ENCODE results near the gene ATG12. TPM values are rescaled to one million over a fixed set of nuclear protein-coding genes. Genes with fewer than 3 reads are reported as not detected.
"Not testable (repeated sequence)": the region's sequence is repeated elsewhere in the genome, so short reads cannot be mapped to it uniquely, and the experiment has no call there.

ATG12 gene
- total and polyA plus RNA-seq, 4 donors, result 42.5 to 62.6 (median 48.9) TPM

- H3K4me1 ChIP-seq (ENCODE audit: control insufficient read depth in 1 of 2, insufficient read depth in 2 of 2, low read length in 2 of 2); intact Hi-C loops (cut with DNase I); DNase-seq; H3K27me3 ChIP-seq (ENCODE audit: control insufficient read depth in 1 of 2, insufficient read depth in 2 of 2, low read length in 1 of 2); ATAC-seq (ENCODE audit: low FRiP score); H3K36me3 ChIP-seq (ENCODE audit: control insufficient read depth in 1 of 2, insufficient read depth in 2 of 2, low read length in 1 of 2); H3K4me3 ChIP-seq (ENCODE audit: low read length in 2 of 2); H3K9me3 ChIP-seq (ENCODE audit: control insufficient read depth, low read length); H3K27ac ChIP-seq (ENCODE audit: low read depth in 1 of 2, low read length in 2 of 2): not testable (repeated sequence)
- WGBS, 2 donors, result 95% methylated on average over 2 of the region's 2 CpGs
These were observed 33.3 kb downstream of the ATG12 start for GRCh38 chr5:115808066-115808465.

GRCh38 chr5:115807654-115808052 lies 33.7 kb downstream of the ATG12 start:
- DNase-seq, result no peak
- Histone ChIP-seq H3K9me3 (ENCODE audit: control insufficient read depth, low read length) (no peaks in the 10 kb centered on the region), H3K27ac (ENCODE audit: low read depth in 1 of 2, low read length in 2 of 2) (no peak overlapping the region), H3K4me1 (ENCODE audit: control insufficient read depth in 1 of 2, insufficient read depth in 2 of 2, low read length in 2 of 2) (no peaks in the 10 kb centered on the region), H3K4me3 (ENCODE audit: low read length in 2 of 2) (no peak overlapping the region), H3K36me3 (ENCODE audit: control insufficient read depth in 1 of 2, insufficient read depth in 2 of 2, low read length in 1 of 2) (no peaks in the 10 kb centered on the region), H3K27me3 (ENCODE audit: control insufficient read depth in 1 of 2, insufficient read depth in 2 of 2, low read length in 1 of 2) (no peaks in the 10 kb centered on the region)
- WGBS, 2 donors, result 92 to 96% methylated on average over 2 of the region's 2 CpGs
- no peak for ATAC-seq (ENCODE audit: low FRiP score)
- intact Hi-C loops (cut with DNase I), result no loop called here

GRCh38 chr5:115806986-115807653 lies 34.2 kb downstream of the ATG12 start:
- intact Hi-C loops (cut with DNase I), result no loop called here
- Histone ChIP-seq H3K4me1 (ENCODE audit: control insufficient read depth in 1 of 2, insufficient read depth in 2 of 2, low read length in 2 of 2) (no peaks in the 10 kb centered on the region), H3K27me3 (ENCODE audit: control insufficient read depth in 1 of 2, insufficient read depth in 2 of 2, low read length in 1 of 2) (no peaks in the 10 kb centered on the region), H3K27ac (ENCODE audit: low read depth in 1 of 2, low read length in 2 of 2) (no peak overlapping the region), H3K4me3 (ENCODE audit: low read length in 2 of 2) (no peak overlapping the region), H3K9me3 (ENCODE audit: control insufficient read depth, low read length) (no peaks in the 10 kb centered on the region), H3K36me3 (ENCODE audit: control insufficient read depth in 1 of 2, insufficient read depth in 2 of 2, low read length in 1 of 2) (peaks cover under 1 to 2% of the 10 kb centered on the region in 2 donors)
- DNase-seq, result no peak
- WGBS, 2 donors, result 88 to 89% methylated on average over 2 of the region's 2 CpGs
- ATAC-seq (ENCODE audit: low FRiP score), result no peak

- ATAC-seq (ENCODE audit: low FRiP score), result no peak
- 78 to 100% methylated on average over 1 of the region's 1 CpG for WGBS, 2 donors
These were observed 39.4 kb downstream of the ATG12 start for GRCh38 chr5:115801984-115802383.

GRCh38 chr5:115801152-115801551 lies 40.2 kb downstream of the ATG12 start:
- 95 to 96% methylated on average over 2 of the region's 2 CpGs for WGBS, 2 donors
- no peaks in the 10 kb centered on the region for H3K4me1 ChIP-seq (ENCODE audit: control insufficient read depth in 1 of 2, insufficient read depth in 2 of 2, low read length in 2 of 2)
- intact Hi-C loops (cut with DNase I), result no loop called here
- H3K27ac ChIP-seq (ENCODE audit: low read depth in 1 of 2, low read length in 2 of 2), result no peak overlapping the region
- DNase-seq, result no peak
- no peaks in the 10 kb centered on the region for H3K27me3 ChIP-seq (ENCODE audit: control insufficient read depth in 1 of 2, insufficient read depth in 2 of 2, low read length in 1 of 2)
- no peaks in the 10 kb centered on the region for H3K9me3 ChIP-seq (ENCODE audit: control insufficient read depth, low read length)
- ATAC-seq (ENCODE audit: low FRiP score), result no peak
- no peak overlapping the region for H3K4me3 ChIP-seq (ENCODE audit: low read length in 2 of 2)
- peaks cover 2% of the 10 kb centered on the region in 2 donors for H3K36me3 ChIP-seq (ENCODE audit: control insufficient read depth in 1 of 2, insufficient read depth in 2 of 2, low read length in 1 of 2)

More at GRCh38 chr5:115801984-115802383, 39.4 kb downstream of the ATG12 start:
- no peaks in the 10 kb centered on the region for H3K4me1 ChIP-seq (ENCODE audit: control insufficient read depth in 1 of 2, insufficient read depth in 2 of 2, low read length in 2 of 2)
- no peaks in the 10 kb centered on the region for H3K27me3 ChIP-seq (ENCODE audit: control insufficient read depth in 1 of 2, insufficient read depth in 2 of 2, low read length in 1 of 2)
- H3K36me3 ChIP-seq (ENCODE audit: control insufficient read depth in 1 of 2, insufficient read depth in 2 of 2, low read length in 1 of 2), result peaks cover 2% of the 10 kb centered on the region in 2 donors
- no peak for DNase-seq
- H3K4me3 ChIP-seq (ENCODE audit: low read length in 2 of 2), result no peak overlapping the region
- no peak overlapping the region for H3K27ac ChIP-seq (ENCODE audit: low read depth in 1 of 2, low read length in 2 of 2)
- no peaks in the 10 kb centered on the region for H3K9me3 ChIP-seq (ENCODE audit: control insufficient read depth, low read length)
- intact Hi-C loops (cut with DNase I), result no loop called here

GRCh38 chr5:115800108-115800507 lies 41.3 kb downstream of the ATG12 start:
- intact Hi-C loops (cut with DNase I), result no loop called here
- Histone ChIP-seq H3K4me1 (ENCODE audit: control insufficient read depth in 1 of 2, insufficient read depth in 2 of 2, low read length in 2 of 2) (no peaks in the 10 kb centered on the region), H3K27ac (ENCODE audit: low read depth in 1 of 2, low read length in 2 of 2) (no peak overlapping the region), H3K27me3 (ENCODE audit: control insufficient read depth in 1 of 2, insufficient read depth in 2 of 2, low read length in 1 of 2) (no peaks in the 10 kb centered on the region), H3K9me3 (ENCODE audit: control insufficient read depth, low read length) (no peaks in the 10 kb centered on the region), H3K4me3 (ENCODE audit: low read length in 2 of 2) (no peak overlapping the region), H3K36me3 (ENCODE audit: control insufficient read depth in 1 of 2, insufficient read depth in 2 of 2, low read length in 1 of 2) (peaks cover 2% of the 10 kb centered on the region in 2 donors)
- 77 to 80% methylated on average over 2 of the region's 2 CpGs for WGBS, 2 donors
- ATAC-seq (ENCODE audit: low FRiP score), result no peak
- no peak for DNase-seq

GRCh38 chr5:115798252-115798651 lies 43.1 kb downstream of the ATG12 start:
- WGBS, 2 donors, result 55 to 62% methylated on average over 2 of the region's 2 CpGs
- ATAC-seq (ENCODE audit: low FRiP score), result no peak

GRCh38 chr5:115796656-115797055 lies 44.7 kb downstream of the ATG12 start:
- no peak for ATAC-seq (ENCODE audit: low FRiP score)

More at GRCh38 chr5:115798252-115798651, 43.1 kb downstream of the ATG12 start:
- Histone ChIP-seq H3K4me1 (ENCODE audit: control insufficient read depth in 1 of 2, insufficient read depth in 2 of 2, low read length in 2 of 2) (no peaks in the 10 kb centered on the region), H3K27ac (ENCODE audit: low read depth in 1 of 2, low read length in 2 of 2) (no peak overlapping the region), H3K4me3 (ENCODE audit: low read length in 2 of 2) (no peak overlapping the region), H3K36me3 (ENCODE audit: control insufficient read depth in 1 of 2, insufficient read depth in 2 of 2, low read length in 1 of 2) (peaks cover 2% of the 10 kb centered on the region in 2 donors), H3K9me3 (ENCODE audit: control insufficient read depth, low read length) (no peaks in the 10 kb centered on the region), H3K27me3 (ENCODE audit: control insufficient read depth in 1 of 2, insufficient read depth in 2 of 2, low read length in 1 of 2) (no peaks in the 10 kb centered on the region)
- intact Hi-C loops (cut with DNase I), result no loop called here
- no peak for DNase-seq

GRCh38 chr5:115795700-115796099 lies 45.7 kb downstream of the ATG12 start:
- H3K36me3 ChIP-seq (ENCODE audit: control insufficient read depth in 1 of 2, insufficient read depth in 2 of 2, low read length in 1 of 2), result no peaks in the 10 kb centered on the region
- no peak overlapping the region for H3K4me3 ChIP-seq (ENCODE audit: low read length in 2 of 2)
- H3K27me3 ChIP-seq (ENCODE audit: control insufficient read depth in 1 of 2, insufficient read depth in 2 of 2, low read length in 1 of 2), result no peaks in the 10 kb centered on the region
- DNase-seq, result no peak
- H3K4me1 ChIP-seq (ENCODE audit: control insufficient read depth in 1 of 2, insufficient read depth in 2 of 2, low read length in 2 of 2), result no peaks in the 10 kb centered on the region
- intact Hi-C loops (cut with DNase I), result no loop called here
- ATAC-seq (ENCODE audit: low FRiP score), result no peak
- no peak overlapping the region for H3K27ac ChIP-seq (ENCODE audit: low read depth in 1 of 2, low read length in 2 of 2)
- H3K9me3 ChIP-seq (ENCODE audit: control insufficient read depth, low read length), result no peaks in the 10 kb centered on the region
- WGBS, 2 donors, result 85 to 93% methylated on average over 1 of the region's 1 CpG

More at GRCh38 chr5:115796656-115797055, 44.7 kb downstream of the ATG12 start:
- Histone ChIP-seq H3K27me3 (ENCODE audit: control insufficient read depth in 1 of 2, insufficient read depth in 2 of 2, low read length in 1 of 2) (no peaks in the 10 kb centered on the region), H3K27ac (ENCODE audit: low read depth in 1 of 2, low read length in 2 of 2) (no peak overlapping the region), H3K4me1 (ENCODE audit: control insufficient read depth in 1 of 2, insufficient read depth in 2 of 2, low read length in 2 of 2) (no peaks in the 10 kb centered on the region), H3K4me3 (ENCODE audit: low read length in 2 of 2) (no peak overlapping the region), H3K36me3 (ENCODE audit: control insufficient read depth in 1 of 2, insufficient read depth in 2 of 2, low read length in 1 of 2) (no peaks in the 10 kb centered on the region), H3K9me3 (ENCODE audit: control insufficient read depth, low read length) (no peaks in the 10 kb centered on the region)
- intact Hi-C loops (cut with DNase I), result no loop called here
- DNase-seq, result no peak
- WGBS, 2 donors, result 90 to 92% methylated on average over 3 of the region's 3 CpGs
